Upper lobe of left lung (tissue), 4 donors: ENCODE data around the gene RGL3.

ENCODE experiments used
- EP300 ChIP-seq, 4 donors: sonication (generic); formaldehyde crosslinking; IDR thresholded peaks; one replicate each; pipeline ENCODE4 v1.5.1; 2017; ENCODE audit warnings: antibody characterized with exemption in 4 of 4, control low read depth in 2 of 4
- POLR2A ChIP-seq, 4 donors: fragments of 450-650 bp; IDR thresholded peaks; one replicate each; pipeline ENCODE4 v1.5.1; 2016 to 2017; ENCODE audit warnings: antibody characterized with exemption in 4 of 4, mild to moderate bottlenecking in 2 of 4
- TF ChIP-seq, protein P1 (sequence below), 6 experiments: fragments of 450-650 bp in 4 of 6; fragments of 200-600 bp in 2 of 6; sonication (generic) in 2 of 6; IDR thresholded peaks; one replicate each; pipeline ENCODE4 v1.5.1; 2016 to 2019; ENCODE audit warnings: antibody characterized with exemption in 6 of 6

- TF ChIP-seq, protein P1, sequence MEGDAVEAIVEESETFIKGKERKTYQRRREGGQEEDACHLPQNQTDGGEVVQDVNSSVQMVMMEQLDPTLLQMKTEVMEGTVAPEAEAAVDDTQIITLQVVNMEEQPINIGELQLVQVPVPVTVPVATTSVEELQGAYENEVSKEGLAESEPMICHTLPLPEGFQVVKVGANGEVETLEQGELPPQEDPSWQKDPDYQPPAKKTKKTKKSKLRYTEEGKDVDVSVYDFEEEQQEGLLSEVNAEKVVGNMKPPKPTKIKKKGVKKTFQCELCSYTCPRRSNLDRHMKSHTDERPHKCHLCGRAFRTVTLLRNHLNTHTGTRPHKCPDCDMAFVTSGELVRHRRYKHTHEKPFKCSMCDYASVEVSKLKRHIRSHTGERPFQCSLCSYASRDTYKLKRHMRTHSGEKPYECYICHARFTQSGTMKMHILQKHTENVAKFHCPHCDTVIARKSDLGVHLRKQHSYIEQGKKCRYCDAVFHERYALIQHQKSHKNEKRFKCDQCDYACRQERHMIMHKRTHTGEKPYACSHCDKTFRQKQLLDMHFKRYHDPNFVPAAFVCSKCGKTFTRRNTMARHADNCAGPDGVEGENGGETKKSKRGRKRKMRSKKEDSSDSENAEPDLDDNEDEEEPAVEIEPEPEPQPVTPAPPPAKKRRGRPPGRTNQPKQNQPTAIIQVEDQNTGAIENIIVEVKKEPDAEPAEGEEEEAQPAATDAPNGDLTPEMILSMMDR (IDR thresholded peaks at IDR 0.05) = no peak
- TF ChIP-seq POLR2A (IDR thresholded peaks at IDR 0.05) = no peak
- no peak for TF ChIP-seq EP300 (IDR thresholded peaks at IDR 0.05)
These were observed 10.5 kb downstream of the RGL3 start for GRCh38 chr19:11408591-11408990.
